RWPE1 (cell line): ENCODE measurements around the gene CNEP1R1.
"Not testable (repeated sequence)": the region's sequence is repeated elsewhere in the genome, so short reads cannot be mapped to it uniquely, and the experiment has no call there.

ENCODE experiments used
- CTCF ChIA-PET: fragments of 350-600 bp; sonication (Branson Sonifier 250); formaldehyde crosslinking; extraction: SDS; loops from one replicate; lab custom pipeline; 2021; lab: Yijun Ruan, JAX
- POLR2A ChIA-PET: fragments of 400-600 bp; formaldehyde crosslinking; extraction: SDS; loops from one replicate; lab custom pipeline; 2020; ENCODE audit warnings: antibody characterized with exemption; ENCODE audit not compliant: low non-redundant PET; lab: Yijun Ruan, JAX
- DNase-seq: peaks from one replicate; pipeline ENCODE4 v3.0.0; 2012; ENCODE audit warnings: low spot score
- H3K27ac ChIP-seq: fragments of 450-650 bp; 2 replicates; pipeline ENCODE4 v1.5.1; 2017
- TF ChIP-seq, protein P1 (sequence below): fragments of 450-650 bp; conservative IDR thresholded peaks from 2 replicates; pipeline ENCODE4 v1.5.1; 2017; ENCODE audit warnings: low read depth, mild to moderate bottlenecking

Gene CNEP1R1

DNA sequence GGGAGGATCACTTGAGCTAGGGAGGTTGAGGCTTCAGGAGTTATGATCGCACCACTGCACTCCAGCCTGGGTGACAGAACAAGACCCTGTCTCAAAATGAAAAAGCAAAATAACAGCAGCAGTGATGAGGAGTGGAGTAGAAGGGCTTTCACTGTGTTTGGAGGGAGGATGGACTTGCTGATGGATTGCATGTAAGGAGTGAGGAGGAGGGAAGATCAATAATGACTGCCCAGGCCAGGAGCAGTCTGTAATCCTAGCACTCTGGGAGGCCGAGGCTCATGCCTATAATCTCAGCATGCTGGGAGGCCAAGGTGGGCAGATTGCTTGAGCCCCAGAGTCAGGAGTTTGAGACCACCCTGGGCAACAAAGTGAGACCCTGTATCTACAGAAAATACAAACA is 14.8 kb upstream of the CNEP1R1 start:
- TF ChIP-seq, protein P1, sequence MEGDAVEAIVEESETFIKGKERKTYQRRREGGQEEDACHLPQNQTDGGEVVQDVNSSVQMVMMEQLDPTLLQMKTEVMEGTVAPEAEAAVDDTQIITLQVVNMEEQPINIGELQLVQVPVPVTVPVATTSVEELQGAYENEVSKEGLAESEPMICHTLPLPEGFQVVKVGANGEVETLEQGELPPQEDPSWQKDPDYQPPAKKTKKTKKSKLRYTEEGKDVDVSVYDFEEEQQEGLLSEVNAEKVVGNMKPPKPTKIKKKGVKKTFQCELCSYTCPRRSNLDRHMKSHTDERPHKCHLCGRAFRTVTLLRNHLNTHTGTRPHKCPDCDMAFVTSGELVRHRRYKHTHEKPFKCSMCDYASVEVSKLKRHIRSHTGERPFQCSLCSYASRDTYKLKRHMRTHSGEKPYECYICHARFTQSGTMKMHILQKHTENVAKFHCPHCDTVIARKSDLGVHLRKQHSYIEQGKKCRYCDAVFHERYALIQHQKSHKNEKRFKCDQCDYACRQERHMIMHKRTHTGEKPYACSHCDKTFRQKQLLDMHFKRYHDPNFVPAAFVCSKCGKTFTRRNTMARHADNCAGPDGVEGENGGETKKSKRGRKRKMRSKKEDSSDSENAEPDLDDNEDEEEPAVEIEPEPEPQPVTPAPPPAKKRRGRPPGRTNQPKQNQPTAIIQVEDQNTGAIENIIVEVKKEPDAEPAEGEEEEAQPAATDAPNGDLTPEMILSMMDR, result no peak
- no peak overlapping the region for H3K27ac ChIP-seq
- POLR2A ChIA-PET, result no interaction called here
- CTCF ChIA-PET, result no interaction called here
- DNase-seq, result no peak

DNA sequence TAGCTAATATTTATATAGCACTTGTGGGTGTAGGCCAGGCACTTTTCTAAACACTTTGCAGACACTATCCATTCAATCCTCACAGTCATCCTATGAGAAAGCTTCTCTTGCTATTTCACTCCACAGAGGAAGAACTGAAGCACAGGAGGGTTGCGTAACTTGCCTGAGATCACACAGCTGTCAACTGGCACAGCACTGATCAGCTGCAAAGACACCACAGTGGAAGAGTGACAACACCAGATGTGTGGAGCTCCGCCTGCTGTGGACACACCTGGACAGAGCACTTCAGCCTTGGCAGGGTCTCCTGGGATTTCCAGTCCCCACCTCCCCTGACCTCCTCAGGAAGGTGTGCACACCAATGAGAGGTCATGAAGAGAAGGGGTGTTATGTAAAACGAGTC is 13.3 kb upstream of the CNEP1R1 start:
- H3K27ac ChIP-seq, result no peak overlapping the region
- DNase-seq, result no peak
- ChIA-PET POLR2A (no interaction called here), CTCF (no interaction called here)
- TF ChIP-seq, protein P1, result no peak

DNA sequence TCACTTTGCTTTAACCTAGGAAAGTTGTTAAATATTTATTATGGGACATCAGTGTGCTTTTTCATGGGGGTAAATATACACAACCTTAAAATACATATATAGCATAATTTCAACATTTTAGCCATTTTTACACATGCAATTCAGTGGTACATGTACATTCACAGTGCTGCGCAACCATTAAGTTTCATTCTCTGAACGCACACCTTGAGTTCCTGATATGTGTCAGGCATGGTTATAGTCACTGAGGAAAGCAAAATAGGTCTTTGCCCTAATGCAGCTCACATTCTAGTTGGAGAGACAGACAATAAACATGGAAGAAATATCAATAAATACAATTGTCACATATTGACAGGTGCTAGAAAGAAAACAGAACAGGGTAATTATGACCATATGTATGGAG is 12.8 kb upstream of the CNEP1R1 start:
- POLR2A ChIA-PET, result no interaction called here

DNA sequence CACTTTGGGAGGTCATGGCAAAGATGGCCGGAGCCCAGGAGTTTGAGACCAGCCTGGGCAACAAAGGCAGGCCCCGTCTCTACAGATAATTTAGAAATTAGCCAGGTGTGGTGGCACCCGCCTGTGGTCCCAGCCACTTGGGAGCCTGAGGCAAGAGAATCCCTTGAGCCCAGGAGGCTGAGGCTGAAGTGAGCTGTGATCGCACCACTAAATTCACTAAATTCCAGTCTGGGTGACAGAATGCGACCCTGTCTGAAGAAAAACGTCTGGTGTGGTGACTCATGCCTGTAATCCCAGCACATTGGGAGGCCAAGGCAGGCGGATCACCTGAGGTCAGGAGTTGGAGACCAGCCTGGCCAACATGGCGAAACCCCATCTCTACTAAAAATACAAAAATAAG is 10.8 kb upstream of the CNEP1R1 start:
- DNase-seq, result not testable (repeated sequence)

More for the DNA sequence above, 12.8 kb upstream of the CNEP1R1 start:
- TF ChIP-seq, protein P1, result no peak
- no peak overlapping the region for H3K27ac ChIP-seq
- CTCF ChIA-PET, result no interaction called here
- no peak for DNase-seq

DNA sequence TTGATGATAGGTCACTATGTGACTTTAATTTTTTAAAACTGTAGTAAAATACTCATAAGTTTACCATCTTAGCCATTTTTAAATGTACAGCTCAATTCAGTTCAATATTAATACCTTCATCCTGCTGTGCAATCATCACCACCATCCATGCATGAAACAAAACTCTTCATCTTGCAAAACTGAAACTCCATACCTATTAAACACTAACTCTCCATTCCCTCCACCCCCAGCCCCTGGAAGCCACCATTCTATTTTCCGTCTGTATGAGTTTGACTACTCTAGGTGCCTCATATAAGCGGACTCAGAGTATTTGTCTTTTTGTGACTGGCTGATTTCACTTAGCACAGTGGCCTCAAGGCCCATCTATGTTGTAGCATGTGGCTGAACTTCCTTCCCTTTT is 9.4 kb upstream of the CNEP1R1 start:
- H3K27ac ChIP-seq, result no peak overlapping the region
- no peak for DNase-seq
- TF ChIP-seq, protein P1, result no peak
- ChIA-PET POLR2A (no interaction called here), CTCF (no interaction called here)

More for the DNA sequence above, 10.8 kb upstream of the CNEP1R1 start:
- CTCF ChIA-PET, result interaction anchor here (1.1 kb wide), 1 partner anchor 11 kb away, joined by 4 read pairs; the partner anchor contains the start of gene CNEP1R1
- H3K27ac ChIP-seq, POLR2A ChIA-PET: not testable (repeated sequence)

DNA sequence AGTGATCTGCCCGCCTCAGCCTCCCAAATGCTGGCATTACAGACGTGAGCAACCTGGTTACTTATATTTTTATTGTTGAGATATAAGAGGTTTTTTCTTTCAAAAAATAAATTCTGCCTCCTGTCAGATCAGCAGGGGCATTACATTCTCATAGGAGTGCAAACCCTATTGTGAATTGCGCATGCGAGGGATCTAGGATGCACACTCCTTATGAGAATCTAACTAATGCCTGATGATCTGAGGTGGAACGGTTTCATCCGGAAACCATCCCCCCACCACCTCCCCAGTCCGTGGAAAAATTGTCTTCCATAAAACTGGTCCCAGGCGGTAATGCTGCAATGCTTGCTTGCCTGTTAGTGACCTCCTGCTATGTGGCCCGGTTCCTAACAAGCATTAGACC is 7.5 kb upstream of the CNEP1R1 start:
- ChIA-PET POLR2A (no interaction called here), CTCF (no interaction called here)
- no peak overlapping the region for H3K27ac ChIP-seq
- TF ChIP-seq, protein P1, result no peak
- no peak for DNase-seq

DNA sequence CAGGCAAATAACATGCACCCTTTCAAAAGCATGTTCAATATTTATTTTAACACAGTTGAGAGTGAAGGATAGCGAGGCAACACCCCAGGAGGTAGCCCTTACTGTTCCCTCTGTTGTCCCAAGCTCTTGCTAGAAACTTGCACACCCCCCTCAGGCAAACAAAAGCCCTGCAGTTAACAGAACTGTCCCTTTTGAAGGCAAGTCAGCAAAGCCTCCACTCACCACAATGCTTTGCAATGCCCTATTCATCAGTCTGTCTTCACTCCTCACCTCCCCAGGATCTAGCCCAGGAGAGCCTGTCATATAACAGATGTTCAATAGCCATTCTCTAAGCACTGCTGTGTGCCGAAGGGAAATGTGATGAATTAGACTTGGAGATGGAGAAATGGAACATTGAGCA is 3.5 kb upstream of the CNEP1R1 start:
- CTCF ChIA-PET, result no interaction called here

More for the DNA sequence above, 3.5 kb upstream of the CNEP1R1 start:
- no peak for DNase-seq
- H3K27ac ChIP-seq, result no peak overlapping the region
- TF ChIP-seq, protein P1, result no peak
- POLR2A ChIA-PET, result no interaction called here
